IMR-90 (cell line): ENCODE measurements around the gene SLC22A2. TPM values are rescaled to one million over a fixed set of nuclear protein-coding genes. Genes with fewer than 3 reads are reported as not detected.

Experiments
- ATAC-seq: fragments of 200-7000 bp; cut with Tn5 transposase; 2 replicates; pipeline ENCODE4 v1.9.1; 2020; ENCODE audit warnings: low read depth, mild to moderate bottlenecking, moderate library complexity
- BruUV-seq: library from RNA; stranded (reverse); fragments of 400-500 nt; replicated peaks from 2 replicates; lab custom pipeline; 2021; lab: Mats Ljungman, UMichigan
- CTCF ChIA-PET: fragments of 300-600 bp; formaldehyde crosslinking; extraction: SDS; loops from one replicate; lab custom pipeline; 2021; ENCODE audit warnings: antibody characterized with exemption; lab: Yijun Ruan, JAX
- POLR2A ChIA-PET: fragments of 300-600 bp; sonication (Branson Sonifier 250); formaldehyde crosslinking; loops from one replicate; lab custom pipeline; 2022; ENCODE audit warnings: antibody characterized with exemption; ENCODE audit not compliant: unreplicated experiment; lab: Charles Lee
- DNase-seq: peaks from one replicate; pipeline ENCODE4 v3.0.0; 2013
- H2AFZ ChIP-seq: replicated peaks from 2 replicates; pipeline ENCODE3; 2013; ENCODE audit warnings: low read length, mild to moderate bottlenecking; ENCODE audit not compliant: poor library complexity
- H2AK5ac ChIP-seq: 2 replicates; pipeline ENCODE4 v1.6.1; 2013; ENCODE audit warnings: low read depth, low read length, inconsistent platforms
- H2AK9ac ChIP-seq: replicated peaks from 2 replicates; pipeline ENCODE3; 2013; ENCODE audit warnings: mild to moderate bottlenecking, low read depth, low read length, moderate library complexity; ENCODE audit not compliant: poor library complexity
- H2BK120ac ChIP-seq: 2 replicates; pipeline ENCODE4 v1.6.1; 2013; ENCODE audit warnings: low read depth, low read length, inconsistent platforms
- H2BK15ac ChIP-seq: 3 replicates; pipeline ENCODE4 v1.6.1; 2013; ENCODE audit warnings: low read depth, low read length, inconsistent platforms
- H2BK20ac ChIP-seq: 2 replicates; pipeline ENCODE4 v1.6.1; 2013; ENCODE audit warnings: low read depth, mild to moderate bottlenecking, inconsistent platforms, low read length, moderate library complexity
- H2BK5ac ChIP-seq: 2 replicates; pipeline ENCODE4 v1.6.1; 2013; ENCODE audit warnings: mild to moderate bottlenecking, low read depth, low read length, inconsistent platforms; ENCODE audit not compliant: poor library complexity, severe bottlenecking
- H3K14ac ChIP-seq: replicated peaks from 2 replicates; pipeline ENCODE4 v1.6.1; 2013; ENCODE audit warnings: low read depth, low read length, inconsistent platforms
- H3K18ac ChIP-seq: 2 replicates; pipeline ENCODE4 v1.6.1; 2013; ENCODE audit warnings: low read depth, low read length, control low read depth
- H3K23ac ChIP-seq: 2 replicates; pipeline ENCODE4 v1.6.1; 2013; ENCODE audit warnings: low read depth, low read length, inconsistent platforms
- H3K27ac ChIP-seq: 2 replicates; pipeline ENCODE4 v1.5.1; 2013; ENCODE audit warnings: mild to moderate bottlenecking, control low read depth, low read length; ENCODE audit not compliant: insufficient read depth
- H3K27me3 ChIP-seq: 2 replicates; pipeline ENCODE4 v1.6.1; 2013; ENCODE audit warnings: low read length; ENCODE audit not compliant: control insufficient read depth, insufficient read depth
- H3K36me3 ChIP-seq: 2 replicates; pipeline ENCODE4 v1.6.1; 2013; ENCODE audit warnings: low read length, mixed read lengths; ENCODE audit not compliant: control insufficient read depth, insufficient read depth
- H3K4ac ChIP-seq: 2 replicates; pipeline ENCODE4 v1.6.1; 2013; ENCODE audit warnings: low read depth, low read length, inconsistent platforms
- H3K4me1 ChIP-seq: 2 replicates; pipeline ENCODE4 v1.6.1; 2013; ENCODE audit warnings: low read length, mixed read lengths; ENCODE audit not compliant: control insufficient read depth, insufficient read depth
- H3K4me2 ChIP-seq: 2 replicates; pipeline ENCODE4 v1.6.1; 2013; ENCODE audit warnings: low read depth, mild to moderate bottlenecking, control low read depth, low read length, moderate library complexity
- H3K4me3 ChIP-seq: 2 replicates; pipeline ENCODE4 v1.5.1; 2013; ENCODE audit warnings: low read depth, mild to moderate bottlenecking, control low read depth, low read length, moderate library complexity; ENCODE audit not compliant: insufficient read depth
- H3K56ac ChIP-seq: 2 replicates; pipeline ENCODE4 v1.6.1; 2013; ENCODE audit warnings: low read length, inconsistent platforms; ENCODE audit not compliant: insufficient read depth; ENCODE audit errors: extremely low read depth
- H3K79me1 ChIP-seq, 2 experiments: 2 replicates each; pipeline ENCODE4 v1.6.1; 2013; ENCODE audit warnings: low read length in 2 of 2, inconsistent platforms in 1 of 2, low read depth in 1 of 2
- H3K9ac ChIP-seq: 2 replicates; pipeline ENCODE4 v1.6.1; 2013; ENCODE audit warnings: low read depth, low read length, control low read depth
- H3K9me1 ChIP-seq: 2 replicates; pipeline ENCODE4 v1.6.1; 2013; ENCODE audit warnings: low read length, inconsistent platforms; ENCODE audit not compliant: insufficient read depth
- H3K9me3 ChIP-seq: 2 replicates; pipeline ENCODE4 v1.6.1; 2013; ENCODE audit warnings: low read length; ENCODE audit not compliant: control insufficient read depth, insufficient read depth
- H4K20me1 ChIP-seq: 2 replicates; pipeline ENCODE4 v1.6.1; 2013; ENCODE audit warnings: low read length, inconsistent platforms; ENCODE audit not compliant: insufficient read depth
- H4K5ac ChIP-seq: 2 replicates; pipeline ENCODE4 v1.6.1; 2013; ENCODE audit warnings: mild to moderate bottlenecking, low read depth, low read length, control low read depth
- H4K8ac ChIP-seq, 2 experiments: 2 replicates each; pipeline ENCODE4 v1.6.1; 2013; ENCODE audit warnings: low read depth in 2 of 2, low read length in 2 of 2, control low read depth in 1 of 2, inconsistent platforms in 1 of 2
- H4K91ac ChIP-seq: 2 replicates; pipeline ENCODE4 v1.6.1; 2013; ENCODE audit warnings: low read depth, low read length, inconsistent platforms; ENCODE audit not compliant: insufficient read depth
- BHLHE40 ChIP-seq: fragments of 150-350 bp; IDR thresholded peaks from 2 replicates; pipeline ENCODE4 v1.6.1; 2016; ENCODE audit warnings: mild to moderate bottlenecking, low read depth, low read length
- CEBPB ChIP-seq: IDR thresholded peaks from 2 replicates; pipeline ENCODE4 v1.6.1; 2012; ENCODE audit warnings: low read depth, low read length, improper control_type of control experiment
- CHD1 ChIP-seq: IDR thresholded peaks from 2 replicates; pipeline ENCODE4 v1.6.1; 2012; ENCODE audit warnings: low read depth, low read length, improper control_type of control experiment
- FOS ChIP-seq: fragments of 150-350 bp; IDR thresholded peaks from 2 replicates; pipeline ENCODE4 v1.6.1; 2016; ENCODE audit warnings: low read depth, low read length
- MAFK ChIP-seq: IDR thresholded peaks from 2 replicates; pipeline ENCODE4 v1.6.1; 2012; ENCODE audit warnings: low read depth, low read length, improper control_type of control experiment
- MAZ ChIP-seq: IDR thresholded peaks from 2 replicates; pipeline ENCODE4 v1.6.1; 2012; ENCODE audit warnings: low read depth, mild to moderate bottlenecking, low read length, improper control_type of control experiment, moderate library complexity, borderline replicate concordance
- MXI1 ChIP-seq: IDR thresholded peaks from 2 replicates; pipeline ENCODE4 v1.6.1; 2012; ENCODE audit warnings: low read depth, mild to moderate bottlenecking, low read length, moderate library complexity, borderline replicate concordance
- NFE2L2 ChIP-seq: fragments of 150-350 bp; IDR thresholded peaks from 2 replicates; pipeline ENCODE4 v1.6.1; 2016; ENCODE audit warnings: low read depth, mild to moderate bottlenecking, low read length
- POLR2A ChIP-seq: IDR thresholded peaks from 2 replicates; pipeline ENCODE4 v1.6.1; 2012; ENCODE audit warnings: mild to moderate bottlenecking, low read depth, low read length
- RAD21 ChIP-seq: IDR thresholded peaks from 2 replicates; pipeline ENCODE4 v1.6.1; 2012; ENCODE audit warnings: low read length, improper control_type of control experiment
- RCOR1 ChIP-seq: IDR thresholded peaks from 2 replicates; pipeline ENCODE4 v1.6.1; 2012; ENCODE audit warnings: mild to moderate bottlenecking, low read length, improper control_type of control experiment; ENCODE audit not compliant: insufficient replicate concordance
- RFX5 ChIP-seq: IDR thresholded peaks from 2 replicates; pipeline ENCODE4 v1.8.0; 2012; ENCODE audit warnings: low read depth, mild to moderate bottlenecking, low read length, moderate library complexity
- SMC3 ChIP-seq: fragments of 150-350 bp; IDR thresholded peaks from 2 replicates; pipeline ENCODE4 v1.6.1; 2016; ENCODE audit warnings: low read depth, mild to moderate bottlenecking, antibody characterized with exemption, low read length, moderate library complexity
- WGBS, 2 experiments: methylation state at CpG; one replicate each; pipeline versions ENCODE4 v1.1.5 to v1.1.7; 2013; ENCODE audit warnings: missing lambda C conversion rate in 2 of 2; ENCODE audit not compliant: insufficient read length in 1 of 2; ENCODE audit errors: extremely low coverage in 2 of 2; 5-methylcytosine and 5-hydroxymethylcytosine counted together
- dilution Hi-C: fragments of 300-500 bp; cut with HindIII; formaldehyde crosslinking; loops from one replicate; pipeline ENCODE4 v1.14.3; 2018; ENCODE audit warnings: low sequenced_read_pairs; ENCODE audit not compliant: unreplicated experiment
- in situ Hi-C: fragments of 300-500 bp; cut with MboI; formaldehyde crosslinking; loops from 3 replicates; pipeline ENCODE4 v1.14.3; 2019; ENCODE audit warnings: low sequenced_read_pairs, inconsistent platforms, mixed read lengths
- intact Hi-C: fragments of 100-400 bp; cut with micrococcal nuclease; formaldehyde crosslinking; loops from 2 replicates; pipeline ENCODE4 v1.10.0; 2022
- polyA plus RNA-seq, 3 experiments: library from polyadenylated mRNA; depleted of rRNA; stranded (reverse); fragments of >200 nt; gene quantifications; 2 replicates each; pipeline ENCODE4 v1.2.3, GENCODE V29; 2012; ENCODE audit warnings: low replicate concordance in 1 of 3
- total RNA-seq: library from RNA; depleted of rRNA; stranded (reverse); fragments of >200 nt; gene quantifications from 2 replicates; pipeline ENCODE4 v1.2.3, GENCODE V29; 2012
- TF ChIP-seq, protein P1 (sequence below): conservative IDR thresholded peaks from 2 replicates; pipeline ENCODE4 v1.5.1; 2012; ENCODE audit warnings: mild to moderate bottlenecking, low read depth, low read length, improper control_type of control experiment
- TF ChIP-seq, protein P2 (sequence below): fragments of 150-350 bp; IDR thresholded peaks from 2 replicates; pipeline ENCODE4 v1.6.1; 2016; ENCODE audit warnings: low read depth, mild to moderate bottlenecking, low read length, moderate library complexity, borderline replicate concordance
- TF ChIP-seq, protein P3 (sequence below): fragments of 150-350 bp; IDR thresholded peaks from 2 replicates; pipeline ENCODE4 v1.6.1; 2017; ENCODE audit warnings: mild to moderate bottlenecking, antibody characterized with exemption, low read length, low read depth

Gene SLC22A2
- total and polyA plus RNA-seq, 2 of the 4 experiments (the other 2 are of a cell fraction), result not detected

DNA sequence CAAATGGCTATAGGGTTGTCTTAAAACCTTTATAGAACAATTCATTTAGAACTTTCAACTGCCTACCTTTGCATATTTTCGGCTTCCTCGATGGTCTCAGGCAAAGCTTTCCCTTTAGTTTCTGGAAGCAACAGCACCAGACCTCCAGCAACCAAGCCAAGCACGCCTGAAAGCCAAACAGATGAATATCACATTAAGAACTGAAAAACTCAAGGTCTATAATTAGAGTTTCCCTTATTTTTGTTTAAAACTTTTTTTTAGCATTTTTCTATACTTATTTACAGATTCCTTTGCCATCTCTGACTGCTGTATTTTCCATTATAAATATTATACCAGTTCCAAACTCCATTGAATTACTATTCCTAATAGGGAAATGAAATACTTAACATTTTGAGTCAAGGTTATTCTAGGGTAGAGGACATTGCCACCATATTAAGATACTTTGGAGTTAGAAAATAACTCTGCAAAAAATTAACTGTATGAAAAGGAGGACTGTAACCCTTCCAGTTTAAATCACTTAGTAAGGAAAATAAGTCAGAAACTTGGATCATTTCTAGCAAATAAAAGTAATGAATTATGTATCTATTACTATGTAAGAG, 33.9 kb downstream of the SLC22A2 start:
- Histone ChIP-seq H4K20me1 (no peaks in the 10 kb centered on the region), H2AFZ (no peak overlapping the region)

More for the DNA sequence above, 33.9 kb downstream of the SLC22A2 start:
- no peak overlapping the region for H3K56ac ChIP-seq
- peaks cover 4% of the 10 kb centered on the region; the same call in 1 of the 2 replicates for H3K9me3 ChIP-seq
- no peak overlapping the region for H2BK120ac ChIP-seq
- ChIA-PET CTCF (no interaction called here), POLR2A (no interaction called here)
- dilution Hi-C loops (no loop called here), in situ Hi-C loops (no loop called here), intact Hi-C loops (no loop called here)
- no peak overlapping the region for H3K4me2 ChIP-seq
- no peak overlapping the region for H3K4me3 ChIP-seq
- DNase-seq, result no peak
- WGBS, 2 experiments, result no CpG with 5 or more reads among the region's 3 CpGs
- no peak overlapping the region for H3K18ac ChIP-seq
- H3K27me3 ChIP-seq, result no peaks in the 10 kb centered on the region
- H3K27ac ChIP-seq, result no peak overlapping the region
- H3K9me1 ChIP-seq, result no peaks in the 10 kb centered on the region
- no peak overlapping the region for H2BK5ac ChIP-seq
- H4K8ac ChIP-seq, result no peak overlapping the region
- H3K4ac ChIP-seq, result no peak overlapping the region
- no peak overlapping the region for H4K91ac ChIP-seq
- ATAC-seq, result no peak
- no peak overlapping the region for H3K9ac ChIP-seq
- H3K4me1 ChIP-seq, result no peaks in the 10 kb centered on the region
- H3K36me3 ChIP-seq, result no peaks in the 10 kb centered on the region
- no peaks in the 10 kb centered on the region for H3K79me1 ChIP-seq
- H4K5ac ChIP-seq, result no peak overlapping the region
- no peak overlapping the region for H2BK15ac ChIP-seq
- no peak for TF ChIP-seq CEBPB
- TF ChIP-seq NFE2L2, result no peak
- TF ChIP-seq, protein P1, sequence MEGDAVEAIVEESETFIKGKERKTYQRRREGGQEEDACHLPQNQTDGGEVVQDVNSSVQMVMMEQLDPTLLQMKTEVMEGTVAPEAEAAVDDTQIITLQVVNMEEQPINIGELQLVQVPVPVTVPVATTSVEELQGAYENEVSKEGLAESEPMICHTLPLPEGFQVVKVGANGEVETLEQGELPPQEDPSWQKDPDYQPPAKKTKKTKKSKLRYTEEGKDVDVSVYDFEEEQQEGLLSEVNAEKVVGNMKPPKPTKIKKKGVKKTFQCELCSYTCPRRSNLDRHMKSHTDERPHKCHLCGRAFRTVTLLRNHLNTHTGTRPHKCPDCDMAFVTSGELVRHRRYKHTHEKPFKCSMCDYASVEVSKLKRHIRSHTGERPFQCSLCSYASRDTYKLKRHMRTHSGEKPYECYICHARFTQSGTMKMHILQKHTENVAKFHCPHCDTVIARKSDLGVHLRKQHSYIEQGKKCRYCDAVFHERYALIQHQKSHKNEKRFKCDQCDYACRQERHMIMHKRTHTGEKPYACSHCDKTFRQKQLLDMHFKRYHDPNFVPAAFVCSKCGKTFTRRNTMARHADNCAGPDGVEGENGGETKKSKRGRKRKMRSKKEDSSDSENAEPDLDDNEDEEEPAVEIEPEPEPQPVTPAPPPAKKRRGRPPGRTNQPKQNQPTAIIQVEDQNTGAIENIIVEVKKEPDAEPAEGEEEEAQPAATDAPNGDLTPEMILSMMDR, result no peak
- TF ChIP-seq MAZ, result no peak
- no peak for TF ChIP-seq CHD1
- TF ChIP-seq RFX5, result no peak
- TF ChIP-seq MAFK, result no peak
- TF ChIP-seq RAD21, result no peak
- no peak for TF ChIP-seq FOS
- TF ChIP-seq, protein P2, sequence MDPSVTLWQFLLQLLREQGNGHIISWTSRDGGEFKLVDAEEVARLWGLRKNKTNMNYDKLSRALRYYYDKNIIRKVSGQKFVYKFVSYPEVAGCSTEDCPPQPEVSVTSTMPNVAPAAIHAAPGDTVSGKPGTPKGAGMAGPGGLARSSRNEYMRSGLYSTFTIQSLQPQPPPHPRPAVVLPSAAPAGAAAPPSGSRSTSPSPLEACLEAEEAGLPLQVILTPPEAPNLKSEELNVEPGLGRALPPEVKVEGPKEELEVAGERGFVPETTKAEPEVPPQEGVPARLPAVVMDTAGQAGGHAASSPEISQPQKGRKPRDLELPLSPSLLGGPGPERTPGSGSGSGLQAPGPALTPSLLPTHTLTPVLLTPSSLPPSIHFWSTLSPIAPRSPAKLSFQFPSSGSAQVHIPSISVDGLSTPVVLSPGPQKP, result no peak
- no peak for TF ChIP-seq SMC3
- TF ChIP-seq, protein P3, sequence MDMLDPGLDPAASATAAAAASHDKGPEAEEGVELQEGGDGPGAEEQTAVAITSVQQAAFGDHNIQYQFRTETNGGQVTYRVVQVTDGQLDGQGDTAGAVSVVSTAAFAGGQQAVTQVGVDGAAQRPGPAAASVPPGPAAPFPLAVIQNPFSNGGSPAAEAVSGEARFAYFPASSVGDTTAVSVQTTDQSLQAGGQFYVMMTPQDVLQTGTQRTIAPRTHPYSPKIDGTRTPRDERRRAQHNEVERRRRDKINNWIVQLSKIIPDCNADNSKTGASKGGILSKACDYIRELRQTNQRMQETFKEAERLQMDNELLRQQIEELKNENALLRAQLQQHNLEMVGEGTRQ, result no peak
- TF ChIP-seq POLR2A, result no peak
- TF ChIP-seq BHLHE40, result no peak
- no peak for TF ChIP-seq RCOR1
- no peak for TF ChIP-seq MXI1
- H2AK5ac ChIP-seq, result no peak overlapping the region
- H2BK20ac ChIP-seq, result no peak overlapping the region
- no peak overlapping the region for H3K14ac ChIP-seq
- no peak overlapping the region for H3K23ac ChIP-seq
- no TSS peak for BruUV-seq
- H2AK9ac ChIP-seq, result no peak overlapping the region
